ENCODE data around the gene TEAD4.

DNA sequence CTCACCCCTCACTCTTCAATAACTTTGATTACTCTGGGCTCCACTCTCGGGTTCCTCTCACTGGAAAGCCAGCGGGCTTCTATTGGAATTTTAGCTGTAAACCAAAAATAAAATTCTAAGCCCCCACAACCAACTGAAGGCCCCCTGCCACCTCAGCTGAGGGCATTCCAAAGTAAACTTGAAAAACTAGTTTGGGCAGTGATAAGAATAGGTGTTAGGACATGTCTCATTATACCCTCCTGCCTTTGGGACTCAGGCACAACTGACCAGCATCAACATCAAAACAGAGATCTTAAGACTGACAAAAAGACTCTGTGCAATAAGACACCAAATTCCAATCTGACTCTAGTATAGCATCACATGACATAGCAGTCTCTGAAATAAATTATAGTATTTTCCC is 106.1 kb downstream of the TEAD4 start:
- TF ChIP-seq, protein P1, sequence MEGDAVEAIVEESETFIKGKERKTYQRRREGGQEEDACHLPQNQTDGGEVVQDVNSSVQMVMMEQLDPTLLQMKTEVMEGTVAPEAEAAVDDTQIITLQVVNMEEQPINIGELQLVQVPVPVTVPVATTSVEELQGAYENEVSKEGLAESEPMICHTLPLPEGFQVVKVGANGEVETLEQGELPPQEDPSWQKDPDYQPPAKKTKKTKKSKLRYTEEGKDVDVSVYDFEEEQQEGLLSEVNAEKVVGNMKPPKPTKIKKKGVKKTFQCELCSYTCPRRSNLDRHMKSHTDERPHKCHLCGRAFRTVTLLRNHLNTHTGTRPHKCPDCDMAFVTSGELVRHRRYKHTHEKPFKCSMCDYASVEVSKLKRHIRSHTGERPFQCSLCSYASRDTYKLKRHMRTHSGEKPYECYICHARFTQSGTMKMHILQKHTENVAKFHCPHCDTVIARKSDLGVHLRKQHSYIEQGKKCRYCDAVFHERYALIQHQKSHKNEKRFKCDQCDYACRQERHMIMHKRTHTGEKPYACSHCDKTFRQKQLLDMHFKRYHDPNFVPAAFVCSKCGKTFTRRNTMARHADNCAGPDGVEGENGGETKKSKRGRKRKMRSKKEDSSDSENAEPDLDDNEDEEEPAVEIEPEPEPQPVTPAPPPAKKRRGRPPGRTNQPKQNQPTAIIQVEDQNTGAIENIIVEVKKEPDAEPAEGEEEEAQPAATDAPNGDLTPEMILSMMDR (IDR thresholded peaks at IDR 0.05 in 8 of 11, conservative IDR thresholded peaks at IDR 0.05 in 3 of 11) = no peak
- TF ChIP-seq POLR2AphosphoS5 (IDR thresholded peaks at IDR 0.05) (no peak), POLR2A (IDR thresholded peaks at IDR 0.05) (no peak)

Data from spleen (tissue), 7 donors.